CD8-positive, alpha-beta memory T cell (primary cell): ENCODE measurements around the gene PHYKPL. TPM values are rescaled to one million over a fixed set of nuclear protein-coding genes. Genes with fewer than 3 reads are reported as not detected.

Experiments used
- CTCF ChIA-PET: fragments of 350-600 bp; sonication (Branson Sonifier 250); formaldehyde crosslinking; loops from one replicate; lab custom pipeline; 2021; ENCODE audit warnings: antibody characterized with exemption; lab: Charles Lee
- POLR2A ChIA-PET: fragments of 350-600 bp; sonication (Branson Sonifier 250); formaldehyde crosslinking; loops from one replicate; lab custom pipeline; 2021; ENCODE audit warnings: antibody characterized with exemption; lab: Charles Lee
- DNase-seq, 5 donors: peaks; one replicate each; pipeline versions ENCODE4 v3.0.0 to v3.0.0-alpha.2; 2020 to 2022; ENCODE audit warnings: mixed read lengths in 1 of 5
- H3K27ac ChIP-seq: one replicate; pipeline ENCODE4 v1.7.0; 2013; ENCODE audit warnings: low read depth, mild to moderate bottlenecking, low read length, moderate library complexity
- H3K27me3 ChIP-seq: 2 replicates; pipeline ENCODE4 v1.7.0; 2013; ENCODE audit warnings: low read length, mild to moderate bottlenecking; ENCODE audit not compliant: insufficient read depth, poor library complexity, severe bottlenecking
- H3K36me3 ChIP-seq: 2 replicates; pipeline ENCODE4 v1.7.0; 2013; ENCODE audit warnings: mild to moderate bottlenecking, low read length, moderate library complexity; ENCODE audit not compliant: insufficient read depth
- H3K4me1 ChIP-seq: 2 replicates; pipeline ENCODE4 v1.7.0; 2013; ENCODE audit warnings: mild to moderate bottlenecking, low read length, moderate library complexity; ENCODE audit not compliant: insufficient read depth
- H3K4me3 ChIP-seq: 2 replicates; pipeline ENCODE4 v1.7.0; 2013; ENCODE audit warnings: mild to moderate bottlenecking, low read length
- H3K9me3 ChIP-seq: 2 replicates; pipeline ENCODE4 v1.7.0; 2013; ENCODE audit warnings: mild to moderate bottlenecking, low read length
- H3K27ac Mint-ChIP-seq, 8 donors: one replicate each; pipeline ENCODE4 v1.8.0; 2020 to 2021; ENCODE audit warnings: mixed read lengths in 8 of 8, mild to moderate bottlenecking in 6 of 8, inconsistent platforms in 3 of 8, moderate library complexity in 3 of 8
- H3K27me3 Mint-ChIP-seq, 2 donors: one replicate each; pipeline ENCODE4 v1.8.0; 2020 to 2021; ENCODE audit warnings: mixed read lengths in 2 of 2, mild to moderate bottlenecking in 1 of 2, moderate library complexity in 1 of 2
- H3K36me3 Mint-ChIP-seq, 3 donors: one replicate each; pipeline ENCODE4 v1.8.0; 2020 to 2021; ENCODE audit warnings: mixed read lengths in 3 of 3, inconsistent platforms in 1 of 3, mild to moderate bottlenecking in 1 of 3
- H3K4me1 Mint-ChIP-seq, 3 donors: one replicate each; pipeline ENCODE4 v1.8.0; 2020 to 2021; ENCODE audit warnings: mixed read lengths in 3 of 3, inconsistent platforms in 1 of 3, mild to moderate bottlenecking in 1 of 3
- H3K4me3 Mint-ChIP-seq, 7 donors: one replicate each; pipeline ENCODE4 v1.8.0; 2020 to 2021; ENCODE audit warnings: mixed read lengths in 7 of 7, mild to moderate bottlenecking in 6 of 7, moderate library complexity in 4 of 7, inconsistent platforms in 2 of 7
- H3K9me3 Mint-ChIP-seq, 5 donors: one replicate each; pipeline ENCODE4 v1.8.0; 2020 to 2022; ENCODE audit warnings: mixed read lengths in 5 of 5, mild to moderate bottlenecking in 3 of 5, moderate library complexity in 2 of 5, inconsistent platforms in 1 of 5
- polyA plus RNA-seq: library from polyadenylated mRNA; unstranded; fragments of 300-500 nt; fragmentation: Illumina TruSeq; gene quantifications from one replicate; pipeline ENCODE4 v1.2.3, GENCODE V29; 2021
- total RNA-seq, 2 experiments: library from RNA; stranded (reverse); gene quantifications; one replicate each; pipeline ENCODE4 v1.2.3, GENCODE V29; 2021

Gene PHYKPL
- 10 to 100 TPM; 57.8 to 61.1 TPM for total RNA-seq
- polyA plus RNA-seq = 41.6 TPM

DNA sequence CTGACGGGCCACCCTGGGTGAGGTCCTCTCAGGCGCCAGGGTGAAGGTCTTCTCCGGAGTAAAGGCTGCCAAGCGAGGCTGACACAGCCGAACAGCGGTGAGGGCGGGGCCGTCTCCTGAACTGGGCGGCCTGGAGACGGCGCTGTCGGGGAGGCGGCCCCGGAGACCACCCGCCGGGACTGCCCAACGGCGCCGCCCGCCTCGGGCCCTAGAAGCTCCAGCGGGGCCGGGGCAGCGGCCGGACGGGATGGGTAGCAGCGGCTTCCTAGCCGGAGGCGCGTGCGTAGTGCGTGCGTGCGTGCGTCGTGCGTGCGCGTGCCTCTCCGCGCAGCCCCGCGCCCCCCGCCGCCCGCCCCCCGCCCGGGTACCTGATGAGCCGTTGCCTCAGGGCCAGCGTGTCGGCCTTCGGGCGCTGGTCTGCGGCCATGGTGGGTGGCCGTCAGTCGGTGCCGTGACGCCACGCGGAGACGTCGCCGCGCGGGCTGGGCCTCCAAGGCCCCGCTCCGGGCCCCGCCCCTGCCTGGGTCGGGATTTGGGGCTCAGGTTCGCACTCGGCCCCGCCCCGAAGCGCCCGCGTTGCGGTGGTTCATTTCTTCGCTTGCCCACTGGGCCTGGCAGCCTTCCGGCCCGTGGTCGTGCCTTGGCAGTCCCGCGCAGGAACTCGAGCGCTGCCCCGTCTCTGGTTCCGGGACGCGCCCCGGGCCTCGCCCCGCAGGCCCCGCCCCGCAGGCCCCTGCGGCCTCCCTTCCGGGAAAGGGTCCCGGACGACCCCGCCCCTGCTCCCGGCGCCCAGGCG is at the start of gene PHYKPL:
PHYKPL (minus strand) TSS at position 679 of the 796 bp plus-strand sequence; CDS start at position 427, 252 bp downstream.
- H3K27ac Mint-ChIP-seq = peak within 1 kb of the TSS; percentile 79 to 95 (median 86)
- Histone ChIP-seq H3K27ac (peak within 1 kb of the TSS; percentile 80), H3K9me3 (no peaks in the 10 kb centered on the region), H3K4me3 (peak within 1 kb of the TSS; percentile 82), H3K36me3 (peaks cover 39% of the 10 kb centered on the region), H3K4me1 (peaks cover 57% of the 10 kb centered on the region), H3K27me3 (no peaks in the 10 kb centered on the region)
- peaks cover 64 to 84% (median 64%) of the 10 kb centered on the region in 3 donors for H3K4me1 Mint-ChIP-seq
- peaks cover 6 to 46% (median 10%) of the 10 kb centered on the region in 3 donors for H3K36me3 Mint-ChIP-seq
- ChIA-PET CTCF (interaction anchor here (0.9 kb wide), 1 partner anchor 323 kb away, joined by 3 read pairs; no protein-coding TSS in a partner anchor), POLR2A (interaction anchor here (1.0 kb wide), 1 partner anchor 28 kb away, joined by 4 read pairs; the partner anchor contains the start of gene HNRNPAB)
- no peaks in the 10 kb centered on the region for H3K9me3 Mint-ChIP-seq
- no peaks in the 10 kb centered on the region for H3K27me3 Mint-ChIP-seq
- H3K4me3 Mint-ChIP-seq = peak within 1 kb of the TSS; percentile 79 to 94 (median 85)
- DNase-seq = peak; percentile 51 to 79 (median 62)

DNA sequence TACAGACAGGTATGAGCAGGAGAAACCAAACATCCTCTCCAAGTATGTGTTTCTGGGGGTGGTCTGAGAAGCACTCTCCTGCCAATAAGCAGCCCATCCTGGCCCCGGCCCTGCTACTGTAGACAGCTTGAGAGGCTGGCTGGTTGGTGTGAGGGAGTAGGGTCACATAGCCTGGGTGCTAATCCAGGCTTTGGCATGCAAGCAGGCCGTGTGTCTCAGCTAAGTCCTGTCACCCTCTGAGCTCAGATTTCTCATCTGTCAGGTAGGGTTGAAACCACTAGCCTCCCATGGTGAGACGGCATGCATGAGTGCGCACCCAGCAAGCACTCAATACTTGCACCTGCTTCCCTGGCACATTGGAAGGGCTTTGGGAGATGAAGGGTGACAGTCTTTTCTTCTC is 49.8 kb upstream of the PHYKPL start:
- H3K27ac ChIP-seq = no peak overlapping the region
- no peak for DNase-seq
- H3K9me3 ChIP-seq = no peaks in the 10 kb centered on the region
- peaks cover 0 to 7% (median 5%) of the 10 kb centered on the region in 3 donors for H3K4me1 Mint-ChIP-seq
- peaks cover 7 to 12% of the 10 kb centered on the region in 2 donors for H3K27me3 Mint-ChIP-seq
- no peaks in the 10 kb centered on the region for H3K36me3 ChIP-seq
- ChIA-PET POLR2A (no interaction called here), CTCF (no interaction called here)
- no peaks in the 10 kb centered on the region for H3K4me1 ChIP-seq
- no peaks in the 10 kb centered on the region for H3K36me3 Mint-ChIP-seq
- peak overlapping the region in 1 of 7 donors; percentile 48 for H3K4me3 Mint-ChIP-seq
- no peak overlapping the region for H3K4me3 ChIP-seq
- no peak overlapping the region for H3K27ac Mint-ChIP-seq
- peaks cover 9 to 11% (median 10%) of the 10 kb centered on the region in 5 donors for H3K9me3 Mint-ChIP-seq
- no peaks in the 10 kb centered on the region for H3K27me3 ChIP-seq

DNA sequence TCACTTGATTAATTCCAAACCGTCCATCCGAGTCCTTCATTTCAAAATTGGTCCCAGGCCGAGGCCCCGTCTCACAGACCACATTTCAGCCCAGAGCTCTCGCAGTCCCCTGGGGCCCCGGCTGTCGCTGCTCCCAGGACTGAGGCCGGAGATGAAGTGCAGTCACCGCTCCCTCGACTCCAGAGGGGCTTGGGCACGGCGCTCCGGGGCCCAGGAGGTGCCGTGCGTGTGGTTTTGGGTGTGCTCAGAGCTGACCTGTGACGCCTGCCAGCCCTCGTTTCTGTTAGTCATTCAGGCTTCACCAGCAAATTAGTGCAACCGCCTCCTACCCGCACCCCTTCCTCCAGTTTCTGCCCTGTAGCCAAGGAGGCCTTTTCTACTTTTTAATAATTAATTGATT is 48.7 kb upstream of the PHYKPL start:
- Histone ChIP-seq H3K9me3 (no peaks in the 10 kb centered on the region), H3K4me1 (no peaks in the 10 kb centered on the region), H3K27ac (no peak overlapping the region), H3K27me3 (no peaks in the 10 kb centered on the region), H3K36me3 (no peaks in the 10 kb centered on the region), H3K4me3 (no peak overlapping the region)
- ChIA-PET CTCF (interaction anchor here (0.6 to 3.1 kb wide), 3 partner anchors 10 to 269 kb away, joined by 3 to 8 read pairs (median 7); no protein-coding TSS in a partner anchor), POLR2A (no interaction called here)
- Mint-ChIP-seq H3K36me3 (no peaks in the 10 kb centered on the region), H3K27ac (no peak overlapping the region), H3K4me3 (no peak overlapping the region), H3K9me3 (peaks cover 9 to 11% (median 10%) of the 10 kb centered on the region in 5 donors), H3K27me3 (peaks cover 7 to 12% of the 10 kb centered on the region in 2 donors), H3K4me1 (peaks cover 0 to 7% (median 5%) of the 10 kb centered on the region in 3 donors)
- peak in 1 of 5 donors; percentile 6 for DNase-seq

- peaks cover 9 to 14% (median 10%) of the 10 kb centered on the region in 5 donors for H3K9me3 Mint-ChIP-seq
- ChIA-PET POLR2A (no interaction called here), CTCF (interaction anchor here (0.9 to 3.1 kb wide), 4 partner anchors 10 to 270 kb away, joined by 3 to 8 read pairs (median 5); no protein-coding TSS in a partner anchor)
- H3K4me3 Mint-ChIP-seq = no peak overlapping the region
- H3K27me3 Mint-ChIP-seq = peaks cover 10 to 12% of the 10 kb centered on the region in 2 donors
- no peaks in the 10 kb centered on the region for H3K36me3 Mint-ChIP-seq
- Histone ChIP-seq H3K9me3 (no peaks in the 10 kb centered on the region), H3K36me3 (no peaks in the 10 kb centered on the region), H3K27me3 (no peaks in the 10 kb centered on the region), H3K4me3 (no peak overlapping the region), H3K27ac (no peak overlapping the region), H3K4me1 (no peaks in the 10 kb centered on the region)
- H3K4me1 Mint-ChIP-seq = peaks cover 0 to 7% (median 5%) of the 10 kb centered on the region in 3 donors
- no peak for DNase-seq
- no peak overlapping the region for H3K27ac Mint-ChIP-seq
These were observed 48.0 kb upstream of the PHYKPL start for GRCh38 chr5:178280631-178281030.

DNA sequence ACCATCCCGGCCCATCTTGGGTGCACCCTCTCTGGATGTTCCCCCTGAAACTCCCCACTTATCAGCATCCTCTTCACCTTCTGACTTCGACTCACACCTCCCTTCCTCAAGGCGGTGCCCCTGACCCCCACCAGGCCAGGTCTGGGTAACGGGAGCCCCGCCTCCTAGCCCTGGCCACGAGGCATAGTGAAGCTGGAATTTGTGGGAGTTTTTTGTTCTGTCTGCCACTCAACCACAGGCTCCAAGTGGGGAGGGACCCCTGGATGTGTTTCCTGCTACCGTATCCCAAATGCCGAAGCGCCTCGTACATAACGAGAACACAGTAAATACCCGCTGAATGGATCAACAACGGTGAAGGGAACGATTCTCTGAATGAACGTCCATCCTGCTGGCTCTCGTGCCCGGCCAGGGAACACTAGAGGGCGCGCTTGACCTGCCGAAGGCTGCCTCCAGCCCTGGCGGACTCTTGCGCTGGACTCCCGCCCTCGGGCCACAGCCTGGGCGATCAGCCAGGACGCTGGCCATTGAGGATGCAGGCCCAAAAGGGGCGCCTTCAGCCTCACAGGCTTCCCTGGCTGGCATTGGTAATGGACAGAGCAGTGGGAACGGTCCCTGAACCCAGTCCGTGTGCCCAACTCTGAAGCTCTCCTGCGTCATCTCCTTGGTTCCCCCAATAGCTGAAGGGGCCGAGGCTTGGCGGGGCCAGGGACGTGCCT is 47.3 kb upstream of the PHYKPL start:
- no peaks in the 10 kb centered on the region for H3K36me3 Mint-ChIP-seq
- peaks cover 0 to 7% (median 5%) of the 10 kb centered on the region in 3 donors for H3K4me1 Mint-ChIP-seq
- CTCF ChIA-PET = interaction anchor here (0.9 to 3.1 kb wide), 4 partner anchors 9 to 271 kb away, joined by 3 to 8 read pairs (median 5); no protein-coding TSS in a partner anchor
- no peak overlapping the region for H3K4me3 Mint-ChIP-seq
- Histone ChIP-seq H3K27ac (no peak overlapping the region), H3K4me3 (no peak overlapping the region), H3K9me3 (no peaks in the 10 kb centered on the region), H3K4me1 (no peaks in the 10 kb centered on the region), H3K27me3 (no peaks in the 10 kb centered on the region), H3K36me3 (no peaks in the 10 kb centered on the region)
- no peak overlapping the region for H3K27ac Mint-ChIP-seq
- peaks cover 10 to 12% of the 10 kb centered on the region in 2 donors for H3K27me3 Mint-ChIP-seq
- POLR2A ChIA-PET = no interaction called here
- DNase-seq = peak in 4 of 5 donors; percentile 18 to 49 (median 28)
- H3K9me3 Mint-ChIP-seq = peaks cover 9 to 14% (median 10%) of the 10 kb centered on the region in 5 donors

DNA sequence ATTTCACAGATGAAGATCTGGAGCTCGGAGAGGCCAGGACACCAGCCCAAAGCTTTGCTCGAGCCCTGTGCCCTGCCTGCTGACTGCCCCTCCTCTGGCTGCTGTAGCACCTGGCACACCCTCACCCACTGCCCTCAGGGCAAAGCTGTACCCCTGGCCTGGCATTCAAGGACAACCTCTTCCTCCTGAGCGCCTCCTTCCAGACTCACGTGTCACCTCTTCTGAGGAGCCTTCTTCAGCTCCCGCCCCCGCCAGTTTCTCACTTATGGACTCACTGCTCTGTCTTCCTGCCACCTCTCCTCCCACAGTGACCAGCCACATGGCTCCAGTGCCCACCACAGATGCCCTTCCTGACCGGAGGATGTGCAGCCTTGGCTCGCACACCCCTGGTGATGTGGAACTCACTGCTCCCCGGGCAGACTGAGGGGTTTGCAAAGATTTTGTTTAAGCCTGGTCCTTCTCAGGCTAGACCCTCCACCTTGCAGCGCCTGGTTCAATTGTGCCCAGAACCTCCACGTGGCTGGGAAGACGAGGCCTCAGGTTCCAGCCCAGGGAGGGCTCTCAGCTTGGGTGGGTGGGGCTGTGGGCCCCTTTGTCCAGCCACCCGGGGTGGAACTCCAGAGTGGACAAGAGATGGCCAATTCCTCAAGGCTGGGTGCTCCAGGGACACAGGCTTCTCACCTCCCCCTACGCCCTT is 46.6 kb upstream of the PHYKPL start:
- no peaks in the 10 kb centered on the region for H3K27me3 ChIP-seq
- peak in 1 of 5 donors; percentile 36 for DNase-seq
- Mint-ChIP-seq H3K36me3 (no peaks in the 10 kb centered on the region), H3K9me3 (peaks cover 9 to 12% (median 10%) of the 10 kb centered on the region in 5 donors), H3K27me3 (peaks cover 10 to 12% of the 10 kb centered on the region in 2 donors), H3K4me1 (peaks cover 0 to 7% (median 5%) of the 10 kb centered on the region in 3 donors), H3K27ac (no peak overlapping the region), H3K4me3 (no peak overlapping the region)
- ChIA-PET POLR2A (no interaction called here), CTCF (interaction anchor here (2.2 to 3.1 kb wide), 2 partner anchors 8 to 271 kb away, joined by 7 to 8 read pairs; no protein-coding TSS in a partner anchor)
- no peaks in the 10 kb centered on the region for H3K9me3 ChIP-seq
- H3K36me3 ChIP-seq = no peaks in the 10 kb centered on the region
- H3K4me3 ChIP-seq = no peak overlapping the region
- no peak overlapping the region for H3K27ac ChIP-seq
- no peaks in the 10 kb centered on the region for H3K4me1 ChIP-seq

GRCh38 chr5:178278358-178279023 is 45.9 kb upstream of the PHYKPL start:
- peak in 1 of 5 donors; percentile 30 for DNase-seq
- POLR2A ChIA-PET = no interaction called here
- peak overlapping the region in 1 of 8 donors; percentile 80 for H3K27ac Mint-ChIP-seq
- peaks cover 3 to 6% (median 3%) of the 10 kb centered on the region in 5 donors for H3K9me3 Mint-ChIP-seq
- Histone ChIP-seq H3K27me3 (no peaks in the 10 kb centered on the region), H3K4me1 (no peaks in the 10 kb centered on the region), H3K27ac (no peak overlapping the region), H3K4me3 (no peak overlapping the region), H3K36me3 (no peaks in the 10 kb centered on the region), H3K9me3 (no peaks in the 10 kb centered on the region)
- CTCF ChIA-PET = interaction anchor here (3.1 kb wide), 1 partner anchor 272 kb away, joined by 8 read pairs; no protein-coding TSS in a partner anchor
- no peaks in the 10 kb centered on the region for H3K36me3 Mint-ChIP-seq
- peaks cover 0 to 7% (median 5%) of the 10 kb centered on the region in 3 donors for H3K4me1 Mint-ChIP-seq
- H3K27me3 Mint-ChIP-seq = peaks cover 10 to 12% of the 10 kb centered on the region in 2 donors
- no peak overlapping the region for H3K4me3 Mint-ChIP-seq
